ENCODE measurements around the gene MCRIP1. TPM values are rescaled to one million over a fixed set of nuclear protein-coding genes. Genes with fewer than 3 reads are reported as not detected.

The MCRIP1 gene
- total and polyA plus RNA-seq, 9 of the 15 experiments (the other 6 are each of a cell fraction or from before 2014, with no cell fraction given): 0.39 to 35.8 (median 9.7) TPM

- no peak for ATAC-seq
- CTCF ChIA-PET (ENCODE audit: low intra/inter-chr PET ratio): no interaction called here
- TF ChIP-seq ARID1B (IDR thresholded peaks at IDR 0.05) (0 out of 2 replicates have a peak, but pooled peaks have one; percentile 12), BCLAF1 (IDR thresholded peaks at IDR 0.05; ENCODE audit: borderline replicate concordance in 1 of 2, control insufficient read depth in 1 of 2, low read depth in 2 of 2, low read length in 1 of 2) (peak in 1 of 2 experiments; percentile 63; a peak in 1 of 4 replicates), TSC22D4 (tag; IDR thresholded peaks at IDR 0.05) (peak; percentile 12; the same call in 1 of the 2 replicates), ARID4B (CRISPR knock-in tag; IDR thresholded peaks at IDR 0.05) (no peak), BCOR (IDR thresholded peaks at IDR 0.05) (0 out of 2 replicates have a peak, but pooled peaks have one; percentile 15), SIN3A (IDR thresholded peaks at IDR 0.05; ENCODE audit: borderline replicate concordance in 2 of 2, control insufficient read depth in 1 of 2, low read depth in 2 of 2, low read length in 2 of 2) (no peak), PKNOX1 (IDR thresholded peaks at IDR 0.05) (no peak), HDAC1 (IDR thresholded peaks at IDR 0.05) (0 out of 4 replicates have a peak, but pooled peaks of 1 of the 2 experiments have one; percentile 24), MLLT1 (IDR thresholded peaks at IDR 0.05) (peak in 1 of 2 experiments; percentile 70; a peak in 2 of 4 replicates), SREBF1 (IDR thresholded peaks at IDR 0.05; ENCODE audit: borderline replicate concordance, low read depth, low read length) (no peak), SMARCA5 (IDR thresholded peaks at IDR 0.05) (0 out of 2 replicates have a peak, but pooled peaks have one; percentile 30)
Observed at GRCh38 chr17:81794074-81794476, 39.0 kb downstream of the MCRIP1 start.

More at GRCh38 chr17:81794074-81794476, 39.0 kb downstream of the MCRIP1 start:
- Histone ChIP-seq H3K9me3 (replicated peaks; ENCODE audit: control insufficient read depth, insufficient read depth, low read depth, low read length) (no peaks in the 10 kb centered on the region), H2AFZ (ENCODE audit: low read depth, low read length) (no peak overlapping the region), H3K4me3 (no peak overlapping the region), H3K9me1 (ENCODE audit: control insufficient read depth, insufficient read depth, low read length) (peaks cover 5% of the 10 kb centered on the region), H3K36me3 (ENCODE audit: control insufficient read depth, insufficient read depth, low read length) (no peaks in the 10 kb centered on the region; the same call in 2 of the 3 replicates), H4K20me1 (replicated peaks; ENCODE audit: control insufficient read depth, insufficient read depth, low read length) (no peaks in the 10 kb centered on the region), H3K4me2 (ENCODE audit: insufficient read depth, low read length) (no peak overlapping the region), H3K27ac (ENCODE audit: extremely low read depth, low read depth, low read length) (no peak overlapping the region), H3K9ac (ENCODE audit: insufficient read depth in 1 of 2, low read depth in 2 of 2, low read length in 2 of 2) (no peak overlapping the region), H3K27me3 (ENCODE audit: control insufficient read depth in 2 of 2, insufficient read depth in 2 of 2, low read length in 2 of 2) (no peaks in the 10 kb centered on the region), H3K4me1 (replicated peaks in 1 of 2; ENCODE audit: control insufficient read depth in 2 of 2, insufficient read depth in 2 of 2, low read length in 2 of 2) (peaks cover 0 to 13% of the 10 kb centered on the region in 2 experiments; a peak in 2 of 5 replicates), H3K79me2 (ENCODE audit: control insufficient read depth, insufficient read depth, low read length) (no peaks in the 10 kb centered on the region)
- intact Hi-C loops (cut with micrococcal nuclease): no loop called here
- POLR2A ChIA-PET: interaction anchor here (0.6 to 1.2 kb wide), 5 partner anchors 11 to 119 kb away, joined by 3 to 7 read pairs (median 4); no protein-coding TSS in a partner anchor
- FAIRE-seq: no peak
- WGBS (ENCODE audit: insufficient coverage, low coverage, missing lambda C conversion rate): 54% methylated on average over 3 of the region's 3 CpGs
- in situ Hi-C loops (cut with MboI): no loop called here
- DNase-seq (ENCODE audit: extremely low read depth in 1 of 4, low spot score in 3 of 4): no peak
- no TSS peak for BruUV-seq (replicated peaks)

All from K562 (cell line).